ENCODE data around the gene CSNK2A2.

The CSNK2A2 gene

GRCh38 chr16:58155839-58156238, 42.1 kb downstream of the CSNK2A2 start:
- no peak overlapping the region for H3K4me3 ChIP-seq (ENCODE audit: control insufficient read depth, low read depth, low read length)
- TF ChIP-seq CTCF (conservative IDR thresholded peaks at IDR 0.05; ENCODE audit: control insufficient read depth, insufficient read depth, low read depth, low read length): no peak
- no peak for DNase-seq (ENCODE audit: low read depth)

- DNase-seq (ENCODE audit: low read depth): peak; percentile 17
- H3K4me3 ChIP-seq (ENCODE audit: control insufficient read depth, low read depth, low read length): no peak overlapping the region
- no peak for TF ChIP-seq CTCF (conservative IDR thresholded peaks at IDR 0.05; ENCODE audit: control insufficient read depth, insufficient read depth, low read depth, low read length)
Observed at GRCh38 chr16:58154345-58154744, 43.6 kb downstream of the CSNK2A2 start.

GRCh38 chr16:58152246-58152868, 45.5 kb downstream of the CSNK2A2 start:
- no peak for DNase-seq (ENCODE audit: low read depth)
- no peak for TF ChIP-seq CTCF (conservative IDR thresholded peaks at IDR 0.05; ENCODE audit: control insufficient read depth, insufficient read depth, low read depth, low read length)
- no peak overlapping the region for H3K4me3 ChIP-seq (ENCODE audit: control insufficient read depth, low read depth, low read length)

GRCh38 chr16:58148526-58148925, 49.4 kb downstream of the CSNK2A2 start:
- no peak for DNase-seq (ENCODE audit: low read depth)
- no peak overlapping the region for H3K4me3 ChIP-seq (ENCODE audit: control insufficient read depth, low read depth, low read length)
- no peak for TF ChIP-seq CTCF (conservative IDR thresholded peaks at IDR 0.05; ENCODE audit: control insufficient read depth, insufficient read depth, low read depth, low read length)

- TF ChIP-seq CTCF (conservative IDR thresholded peaks at IDR 0.05; ENCODE audit: control insufficient read depth, insufficient read depth, low read depth, low read length): no peak
- DNase-seq (ENCODE audit: low read depth): no peak
- no peak overlapping the region for H3K4me3 ChIP-seq (ENCODE audit: control insufficient read depth, low read depth, low read length)
Observed at GRCh38 chr16:58148099-58148498, 49.8 kb downstream of the CSNK2A2 start.

GRCh38 chr16:58138852-58139251, 59.1 kb downstream of the CSNK2A2 start:
- DNase-seq (ENCODE audit: low read depth): no peak
- no peak overlapping the region for H3K4me3 ChIP-seq (ENCODE audit: control insufficient read depth, low read depth, low read length)
- TF ChIP-seq CTCF (conservative IDR thresholded peaks at IDR 0.05; ENCODE audit: control insufficient read depth, insufficient read depth, low read depth, low read length): no peak

- TF ChIP-seq CTCF (conservative IDR thresholded peaks at IDR 0.05; ENCODE audit: control insufficient read depth, insufficient read depth, low read depth, low read length): no peak
- no peak overlapping the region for H3K4me3 ChIP-seq (ENCODE audit: control insufficient read depth, low read depth, low read length)
- no peak for DNase-seq (ENCODE audit: low read depth)
Observed at GRCh38 chr16:58137581-58137980, 60.3 kb downstream of the CSNK2A2 start.
